KMS-11 (cell line): ENCODE data around the gene GRAMD4.

Experiments
- H2AFZ ChIP-seq: fragments of 200-600 bp; sonication (generic); 2 replicates; pipeline ENCODE4 v1.6.1; 2016; ENCODE audit warnings: antibody characterized with exemption, mixed run types, low read depth
- H3K27ac ChIP-seq: fragments of 200-600 bp; sonication (generic); 2 replicates; pipeline ENCODE4 v1.6.1; 2016; ENCODE audit warnings: mild to moderate bottlenecking, mixed run types
- H3K27me3 ChIP-seq: fragments of 200-600 bp; sonication (generic); 2 replicates; pipeline ENCODE4 v1.6.1; 2017; ENCODE audit warnings: mild to moderate bottlenecking, low read depth, mixed run types, moderate library complexity; ENCODE audit not compliant: insufficient read depth
- H3K36me3 ChIP-seq: fragments of 200-600 bp; sonication (generic); 2 replicates; pipeline ENCODE4 v1.6.1; 2017; ENCODE audit warnings: mild to moderate bottlenecking, mixed run types; ENCODE audit not compliant: insufficient read depth
- H3K4me1 ChIP-seq: fragments of 200-600 bp; sonication (generic); 2 replicates; pipeline ENCODE4 v1.6.1; 2016; ENCODE audit warnings: mild to moderate bottlenecking, low read depth, mixed run types; ENCODE audit not compliant: poor library complexity, severe bottlenecking
- H3K4me2 ChIP-seq: fragments of 200-600 bp; sonication (generic); 2 replicates; pipeline ENCODE4 v1.7.0; 2016; ENCODE audit warnings: mild to moderate bottlenecking, mixed run types
- H3K4me3 ChIP-seq: fragments of 200-600 bp; sonication (generic); IDR thresholded peaks from 2 replicates; pipeline ENCODE4 v1.6.1; 2017; ENCODE audit warnings: low read depth, low read length, mixed read lengths; ENCODE audit not compliant: insufficient read depth
- H3K79me2 ChIP-seq: fragments of 200-600 bp; sonication (generic); 2 replicates; pipeline ENCODE4 v1.6.1; 2016; ENCODE audit warnings: low read depth, mixed run types; ENCODE audit not compliant: insufficient read depth
- H3K9ac ChIP-seq: fragments of 200-600 bp; sonication (generic); 2 replicates; pipeline ENCODE4 v1.6.1; 2016; ENCODE audit warnings: mild to moderate bottlenecking, mixed run types
- H4K20me1 ChIP-seq: fragments of 200-600 bp; sonication (generic); 2 replicates; pipeline ENCODE4 v1.6.1; 2016; ENCODE audit warnings: mild to moderate bottlenecking, mixed run types; ENCODE audit not compliant: insufficient read depth
- CTCF ChIP-seq: fragments of 200-600 bp; sonication (generic); conservative IDR thresholded peaks from 2 replicates; pipeline ENCODE4 v1.6.1; 2017; ENCODE audit warnings: low read depth, mild to moderate bottlenecking, antibody characterized with exemption, low read length, moderate library complexity, mixed read lengths

Gene GRAMD4

GRCh38 chr22:46596032-46596441 lies 24.1 kb upstream of the GRAMD4 start:
- Histone ChIP-seq H3K36me3 (no peaks in the 10 kb centered on the region), H3K4me3 (no peak overlapping the region), H3K27ac (no peak overlapping the region), H3K4me2 (no peak overlapping the region), H3K9ac (no peak overlapping the region), H3K79me2 (no peaks in the 10 kb centered on the region), H3K4me1 (no peaks in the 10 kb centered on the region), H3K27me3 (no peaks in the 10 kb centered on the region), H4K20me1 (no peaks in the 10 kb centered on the region), H2AFZ (no peak overlapping the region)
- TF ChIP-seq CTCF, result no peak

GRCh38 chr22:46596819-46597218 lies 23.4 kb upstream of the GRAMD4 start:
- TF ChIP-seq CTCF, result no peak
- H3K4me2 ChIP-seq, result no peak overlapping the region
- H3K36me3 ChIP-seq, result no peaks in the 10 kb centered on the region
- no peaks in the 10 kb centered on the region for H3K79me2 ChIP-seq
- H2AFZ ChIP-seq, result no peak overlapping the region
- H3K4me1 ChIP-seq, result no peaks in the 10 kb centered on the region
- H3K9ac ChIP-seq, result no peak overlapping the region
- no peak overlapping the region for H3K27ac ChIP-seq
- no peaks in the 10 kb centered on the region for H3K27me3 ChIP-seq
- H4K20me1 ChIP-seq, result no peaks in the 10 kb centered on the region
- no peak overlapping the region for H3K4me3 ChIP-seq

GRCh38 chr22:46598224-46598623 lies 22.0 kb upstream of the GRAMD4 start:
- Histone ChIP-seq H3K4me1 (no peaks in the 10 kb centered on the region), H3K79me2 (no peaks in the 10 kb centered on the region), H3K4me2 (no peak overlapping the region), H3K9ac (no peak overlapping the region), H3K4me3 (no peak overlapping the region), H3K27ac (no peak overlapping the region), H4K20me1 (no peaks in the 10 kb centered on the region), H2AFZ (no peak overlapping the region), H3K27me3 (no peaks in the 10 kb centered on the region), H3K36me3 (no peaks in the 10 kb centered on the region)
- no peak for TF ChIP-seq CTCF

- no peak overlapping the region for H3K9ac ChIP-seq
- no peak overlapping the region for H3K4me2 ChIP-seq
- H3K4me1 ChIP-seq, result no peaks in the 10 kb centered on the region
- no peaks in the 10 kb centered on the region for H3K36me3 ChIP-seq
- no peak overlapping the region for H3K27ac ChIP-seq
- no peaks in the 10 kb centered on the region for H4K20me1 ChIP-seq
- no peaks in the 10 kb centered on the region for H3K79me2 ChIP-seq
- H3K27me3 ChIP-seq, result no peaks in the 10 kb centered on the region
- TF ChIP-seq CTCF, result no peak
- H2AFZ ChIP-seq, result no peak overlapping the region
- no peak overlapping the region for H3K4me3 ChIP-seq
Measured at GRCh38 chr22:46598737-46599424, 21.3 kb upstream of the GRAMD4 start.
